Amniotic epithelial cell (primary cell): ENCODE results near the gene P2RY13.

Experiments
- DNase-seq: peaks from one replicate; pipeline ENCODE4 v3.0.0-alpha.2; 2010; ENCODE audit warnings: low read depth

The P2RY13 gene

GRCh38 chr3:151293127-151293526, 36.2 kb downstream of the P2RY13 start:
- no peak for DNase-seq

DNA sequence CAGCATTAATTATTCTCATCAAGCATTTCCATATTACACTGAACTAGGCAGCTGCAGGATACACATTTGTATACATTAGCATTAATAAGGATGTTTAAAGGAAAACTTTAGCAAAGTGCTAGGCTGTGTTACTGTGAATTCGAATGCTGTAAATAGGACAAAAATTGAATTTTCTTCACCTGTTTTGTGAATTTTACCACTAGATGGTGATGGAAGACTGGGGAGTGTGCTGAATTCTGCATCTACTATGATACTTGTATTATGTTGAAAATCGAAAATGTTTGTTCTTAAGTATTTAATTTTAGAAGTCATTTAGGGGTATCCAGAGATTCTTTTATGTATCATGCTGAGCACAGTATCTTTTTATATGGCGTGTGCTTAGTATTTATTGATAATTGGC, 38.7 kb downstream of the P2RY13 start:
- peak; percentile 48 for DNase-seq

- DNase-seq: no peak
These were observed 39.9 kb downstream of the P2RY13 start for GRCh38 chr3:151289445-151289844.

DNA sequence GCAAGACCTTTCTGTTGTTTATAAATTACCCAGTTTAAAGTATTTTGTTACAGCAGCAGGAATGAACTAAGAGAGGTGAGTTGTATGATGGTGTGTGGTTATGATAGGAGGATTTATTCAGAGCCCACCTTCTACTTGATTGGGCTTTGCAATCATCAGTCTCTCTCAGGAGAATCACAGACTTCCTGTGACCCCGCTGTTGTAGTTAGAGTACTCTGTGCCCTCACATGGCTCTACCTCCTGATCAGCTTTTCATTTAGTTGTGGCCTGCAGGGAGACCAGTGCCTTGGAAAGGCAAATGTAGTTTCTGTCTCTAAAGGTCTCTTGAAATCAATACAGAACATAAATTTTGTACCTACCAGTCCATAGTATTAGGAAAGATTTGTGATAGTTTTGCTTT, 43.4 kb downstream of the P2RY13 start:
- no peak for DNase-seq

GRCh38 chr3:151283907-151284461, 45.4 kb downstream of the P2RY13 start:
- peak; percentile 96 for DNase-seq

- DNase-seq: no peak
These were observed 46.0 kb downstream of the P2RY13 start for GRCh38 chr3:151283387-151283786.

DNA sequence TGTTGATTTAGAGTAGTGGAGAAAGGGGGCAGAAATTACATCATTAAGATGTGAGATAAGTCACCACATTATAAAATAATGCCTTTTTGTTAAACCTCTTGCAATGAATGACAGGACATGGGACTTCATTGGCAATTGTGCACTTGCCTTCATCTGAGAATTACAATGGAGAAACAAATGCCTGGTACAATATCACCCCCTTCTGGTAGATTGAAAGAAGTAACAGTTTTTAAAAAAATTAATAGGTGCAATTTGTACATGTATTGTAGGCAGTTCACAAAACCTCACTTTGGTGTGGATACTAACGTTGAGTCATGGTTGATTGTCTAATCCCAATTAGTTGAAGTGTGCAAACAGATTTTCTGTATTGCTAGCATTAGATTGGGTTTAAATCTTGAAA, 46.4 kb downstream of the P2RY13 start:
- peak; percentile 65 for DNase-seq

DNA sequence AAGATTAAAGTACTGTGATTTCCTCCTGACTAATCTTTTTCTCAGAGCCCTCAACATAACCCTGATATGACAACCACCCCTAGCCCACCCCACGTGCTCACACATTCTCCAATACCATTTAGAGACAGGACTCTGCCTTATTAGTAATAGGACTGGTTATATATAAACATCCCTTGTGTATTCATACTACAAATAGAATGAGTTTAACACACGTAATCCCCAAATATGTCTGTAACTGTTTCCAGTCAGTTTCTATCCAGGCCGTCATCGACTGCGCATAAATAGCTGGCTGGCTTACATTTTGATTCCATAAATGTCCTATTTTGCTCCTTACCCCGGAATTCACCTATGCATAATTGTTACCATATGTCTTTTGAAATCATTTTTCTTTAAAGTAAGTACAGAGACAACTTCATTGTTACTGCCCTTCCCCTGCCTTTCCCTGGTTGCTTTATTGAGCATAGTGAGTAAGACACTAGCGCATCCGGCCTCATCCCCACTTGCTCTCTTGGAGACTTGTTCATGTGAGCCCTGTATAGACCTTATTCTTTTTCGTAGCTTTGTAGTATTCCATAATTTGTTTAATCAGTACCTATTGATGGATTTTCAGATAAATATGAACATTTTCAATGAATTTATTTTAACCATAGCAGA, 47.6 kb downstream of the P2RY13 start:
- DNase-seq: peak; percentile 51

DNA sequence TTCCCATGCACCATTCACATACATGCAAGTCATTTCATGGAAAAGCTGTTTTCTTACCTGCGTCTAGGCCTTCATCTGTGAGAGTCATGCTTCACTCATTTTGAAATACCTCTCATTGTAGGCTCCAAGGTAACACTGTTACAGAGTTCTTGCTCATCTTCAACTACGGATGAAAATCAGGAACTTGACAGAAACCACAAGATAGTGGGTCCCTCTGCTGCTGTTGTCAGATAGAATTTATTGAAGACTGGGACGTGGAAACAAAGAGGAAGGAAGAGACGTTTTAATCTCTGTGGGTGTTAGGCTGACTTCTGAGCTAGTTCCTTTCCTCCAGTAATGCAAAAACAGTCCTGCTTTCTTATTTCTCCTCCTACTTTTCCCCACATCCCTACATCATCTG, 51.1 kb downstream of the P2RY13 start, which contains the start of gene P2RY14:
Gene P2RY14 (minus strand): TSS at position 313 of the 400 bp plus-strand sequence. CDS start 64,226 bp downstream, outside the sequence.
- no peak for DNase-seq

DNA sequence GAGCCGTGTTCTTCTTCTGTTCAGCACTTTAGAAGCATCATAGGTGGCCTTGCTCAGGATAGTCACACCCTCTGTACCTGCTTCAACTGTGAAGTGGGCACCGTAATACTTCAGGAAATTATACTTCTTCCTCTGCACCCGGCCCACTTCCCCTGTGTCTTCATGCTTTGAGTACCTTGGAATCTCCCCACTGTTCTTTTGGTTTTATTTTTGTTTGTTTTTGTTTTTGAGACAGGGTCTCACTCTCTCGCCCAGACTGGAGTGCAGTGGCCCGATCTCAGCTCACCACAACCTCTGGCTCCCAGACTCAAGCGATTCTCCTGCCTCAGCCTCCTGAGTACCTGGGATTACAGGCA, 52.7 kb downstream of the P2RY13 start:
- no peak for DNase-seq
